HCT116 (cell line): ENCODE data around the gene LAMA1. TPM values are rescaled to one million over a fixed set of nuclear protein-coding genes. Genes with fewer than 3 reads are reported as not detected.

Experiments
- ATAC-seq: fragments of 200-7000 bp; cut with Tn5 transposase; 2 replicates; pipeline ENCODE4 v1.9.1; 2020; ENCODE audit warnings: mild to moderate bottlenecking, moderate library complexity
- BruUV-seq: library from RNA; stranded (reverse); fragments of 400-500 nt; replicated peaks from 2 replicates; lab custom pipeline; 2021; lab: Mats Ljungman, UMichigan
- CTCF ChIA-PET: fragments of 300-600 bp; sonication (Branson Sonifier 250); formaldehyde crosslinking; loops from one replicate; lab custom pipeline; 2021; ENCODE audit warnings: antibody characterized with exemption; lab: Charles Lee
- POLR2A ChIA-PET: fragments of 300-600, 350-600 bp; sonication (Branson Sonifier 250); formaldehyde crosslinking; loops from one replicate; lab custom pipeline; 2021; ENCODE audit warnings: antibody characterized with exemption; lab: Charles Lee
- RAD21 ChIA-PET, 2 experiments: fragments of 300-600 bp; sonication (Branson Sonifier 250); formaldehyde crosslinking; loops; one replicate each; lab custom pipeline; 2023; ENCODE audit warnings: low total read pairs in 2 of 2; ENCODE audit not compliant: uncharacterized antibody in 2 of 2, unreplicated experiment in 2 of 2, low non-redundant PET in 1 of 2; lab: Charles Lee
- DNase-seq: peaks from one replicate; pipeline ENCODE4 v3.0.0-alpha.2; 2010; ENCODE audit warnings: low read depth, low spot score
- H2AFZ ChIP-seq: fragments of 200-600 bp; shearing (Covaris generic), sonication (generic); 2 replicates; pipeline ENCODE4 v1.6.1; 2017; ENCODE audit warnings: low read depth, mixed run types, mixed read lengths, antibody characterized with exemption, low read length; ENCODE audit not compliant: poor library complexity, severe bottlenecking
- H3K27ac ChIP-seq: 2 replicates; pipeline ENCODE4 v1.5.1; 2012; ENCODE audit warnings: low read depth, low read length
- H3K27me3 ChIP-seq: fragments of 200-600 bp; sonication (generic); 2 replicates; pipeline ENCODE4 v1.6.1; 2016; ENCODE audit warnings: mixed run types, low read length, mixed read lengths; ENCODE audit not compliant: insufficient read depth
- H3K36me3 ChIP-seq, 2 experiments: fragments of 200-500 bp in 1 of 2; fragments of 200-600 bp in 1 of 2; sonication (Bioruptor generic) in 1 of 2; sonication (generic) in 1 of 2; 2 replicates each; pipeline versions ENCODE4 v1.5.1 to v1.6.1; 2014 to 2016; ENCODE audit warnings: low read length in 2 of 2, inconsistent platforms in 1 of 2, mixed read lengths in 1 of 2, mixed run types in 1 of 2; ENCODE audit not compliant: insufficient read depth in 2 of 2, control insufficient read depth in 1 of 2
- H3K4me1 ChIP-seq, 2 experiments: fragments of 200-600 bp in 1 of 2; sonication (generic) in 1 of 2; 2 replicates each; pipeline versions ENCODE4 v1.5.1 to v1.6.1; 2012 to 2017; ENCODE audit warnings: low read length in 2 of 2, inconsistent platforms in 1 of 2, mild to moderate bottlenecking in 1 of 2, mixed read lengths in 1 of 2, mixed run types in 1 of 2, moderate library complexity in 1 of 2; ENCODE audit not compliant: insufficient read depth in 2 of 2, control insufficient read depth in 1 of 2
- H3K4me2 ChIP-seq: fragments of 200-600 bp; sonication (generic); 2 replicates; pipeline ENCODE4 v1.6.1; 2017; ENCODE audit warnings: mixed run types, low read length, mixed read lengths
- H3K4me3 ChIP-seq, 2 experiments: fragments of 200-600 bp in 1 of 2; sonication (generic) in 1 of 2; replicated peaks in 1 of 2; 2 replicates each; pipeline ENCODE4 v1.5.1; 2011 to 2016; ENCODE audit warnings: low read length in 2 of 2, control low read depth in 1 of 2, low read depth in 1 of 2, mild to moderate bottlenecking in 1 of 2, mixed read lengths in 1 of 2, mixed run types in 1 of 2
- H3K79me2 ChIP-seq: fragments of 200-600 bp; sonication (generic); 2 replicates; pipeline ENCODE4 v1.6.1; 2017; ENCODE audit warnings: mild to moderate bottlenecking, mixed run types, low read length, moderate library complexity, mixed read lengths; ENCODE audit not compliant: insufficient read depth
- H3K9ac ChIP-seq: fragments of 200-600 bp; sonication (generic); 2 replicates; pipeline ENCODE4 v1.6.1; 2016; ENCODE audit warnings: low read length, mixed read lengths
- H3K9me2 ChIP-seq: fragments of 200-600 bp; sonication (generic), shearing (Covaris generic); 2 replicates; pipeline ENCODE4 v1.6.1; 2017; ENCODE audit warnings: mixed run types, mild to moderate bottlenecking, moderate library complexity; ENCODE audit not compliant: insufficient read depth
- H3K9me3 ChIP-seq, 2 experiments: fragments of 200-500 bp in 1 of 2; fragments of 200-600 bp in 1 of 2; sonication (Bioruptor generic) in 1 of 2; sonication (generic) in 1 of 2; 2 replicates each; pipeline ENCODE4 v1.6.1; 2014 to 2017; ENCODE audit warnings: low read length in 2 of 2, mixed read lengths in 2 of 2, inconsistent platforms in 1 of 2, low read depth in 1 of 2, mild to moderate bottlenecking in 1 of 2, mixed run types in 1 of 2, moderate library complexity in 1 of 2; ENCODE audit not compliant: control insufficient read depth in 1 of 2, insufficient read depth in 1 of 2
- H4K20me1 ChIP-seq: fragments of 200-600 bp; sonication (generic), shearing (Covaris generic); 2 replicates; pipeline ENCODE4 v1.6.1; 2017; ENCODE audit warnings: mixed run types, mild to moderate bottlenecking, moderate library complexity; ENCODE audit not compliant: insufficient read depth
- CEBPB ChIP-seq: IDR thresholded peaks from 2 replicates; pipeline ENCODE4 v1.6.1; 2012; ENCODE audit warnings: low read depth
- ELF1 ChIP-seq: IDR thresholded peaks from 2 replicates; pipeline ENCODE4 v1.6.1; 2012; ENCODE audit warnings: low read depth, borderline replicate concordance
- EZH2 ChIP-seq: fragments of 200-600 bp; sonication (generic); IDR thresholded peaks from 2 replicates; pipeline ENCODE4 v1.6.1; 2017; ENCODE audit warnings: antibody characterized with exemption, mixed run types
- EZH2phosphoT487 ChIP-seq: fragments of 200-600 bp; IDR thresholded peaks from 2 replicates; pipeline ENCODE4 v1.6.1; 2018; ENCODE audit warnings: antibody characterized with exemption, borderline replicate concordance
- FOSL1 ChIP-seq: IDR thresholded peaks from 2 replicates; pipeline ENCODE4 v1.6.1; 2012; ENCODE audit warnings: low read depth
- JUND ChIP-seq: IDR thresholded peaks from 2 replicates; pipeline ENCODE4 v1.6.1; 2012
- POLR2A ChIP-seq: IDR thresholded peaks from 2 replicates; pipeline ENCODE4 v1.7.0; 2011; ENCODE audit warnings: borderline replicate concordance; ENCODE audit not compliant: insufficient read depth, insufficient read length; ENCODE audit errors: extremely low read depth
- SIN3A ChIP-seq: IDR thresholded peaks from 2 replicates; pipeline ENCODE4 v1.6.1; 2012; ENCODE audit warnings: low read depth
- YY1 ChIP-seq: IDR thresholded peaks from 2 replicates; pipeline ENCODE4 v1.6.1; 2011; ENCODE audit warnings: low read length, low read depth, moderate library complexity, mild to moderate bottlenecking; ENCODE audit not compliant: insufficient replicate concordance; ENCODE audit errors: extremely low read depth
- ZNF274 ChIP-seq: fragments of 200-500 bp; sonication (Bioruptor generic); IDR thresholded peaks from 2 replicates; pipeline ENCODE4 v1.6.1; 2014; ENCODE audit warnings: mild to moderate bottlenecking, low read depth, low read length, inconsistent platforms
- intact Hi-C: fragments of 100-400 bp; cut with micrococcal nuclease; formaldehyde crosslinking; loops from 2 replicates; pipeline ENCODE4 v1.10.0; 2022
- total RNA-seq: library from RNA; stranded (reverse); gene quantifications from one replicate; pipeline ENCODE4 v1.2.1, GENCODE V29; 2021; ENCODE audit not compliant: unreplicated experiment
- TF ChIP-seq, protein P1 (sequence below), 3 experiments: fragments of 200-600 bp in 1 of 3; sonication (generic) in 1 of 3; IDR thresholded peaks in 2 of 3; conservative IDR thresholded peaks in 1 of 3; 2 replicates each; pipeline ENCODE4 v1.5.1; 2012 to 2017; ENCODE audit warnings: low read depth in 2 of 3, low read length in 2 of 3, antibody characterized with exemption in 1 of 3, borderline replicate concordance in 1 of 3, control low read depth in 1 of 3, mild to moderate bottlenecking in 1 of 3, mixed read lengths in 1 of 3, mixed run types in 1 of 3, moderate library complexity in 1 of 3; ENCODE audit not compliant: insufficient read depth in 1 of 3

The LAMA1 gene
- total RNA-seq, 1 experiment from 2014 or later = 0.05 TPM

DNA sequence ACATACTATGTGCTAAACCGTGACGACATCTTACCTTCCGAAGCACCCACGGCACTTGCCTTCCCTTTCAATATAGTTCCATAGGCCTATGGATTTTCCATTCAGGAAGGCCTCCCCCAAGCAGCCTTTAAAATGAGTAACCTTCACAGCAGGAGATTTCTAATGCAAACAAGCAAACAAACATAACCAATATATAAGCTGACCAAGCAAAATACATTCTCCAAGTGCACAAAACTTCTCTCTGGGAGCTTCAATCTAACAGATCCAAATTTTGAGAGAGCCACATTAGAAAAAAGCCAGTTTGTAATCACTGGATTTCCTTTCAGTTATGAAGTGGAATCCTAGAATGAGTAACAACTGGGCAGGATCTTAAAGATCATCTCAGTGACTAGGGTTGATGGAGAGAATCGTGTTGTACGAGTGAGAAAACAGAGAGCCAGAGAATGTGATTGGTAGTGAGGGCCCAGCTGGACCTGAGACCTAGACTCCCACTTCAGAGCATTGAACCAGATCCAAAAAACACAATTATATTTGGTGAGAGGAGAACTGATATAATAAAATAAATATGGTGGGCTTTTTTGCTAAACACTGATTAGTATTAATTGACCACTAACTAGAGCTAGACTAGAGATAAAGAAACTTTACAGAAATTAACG lies 145.6 kb downstream of the LAMA1 start:
- intact Hi-C loops = no loop called here
- Histone ChIP-seq H3K36me3 (no peaks in the 10 kb centered on the region), H3K4me2 (no peak overlapping the region), H3K4me1 (no peaks in the 10 kb centered on the region), H3K27me3 (no peaks in the 10 kb centered on the region), H2AFZ (no peak overlapping the region), H3K9ac (no peak overlapping the region), H3K4me3 (no peak overlapping the region), H4K20me1 (no peaks in the 10 kb centered on the region), H3K79me2 (no peaks in the 10 kb centered on the region), H3K9me3 (peaks cover 0 to 18% of the 10 kb centered on the region in 2 experiments; a peak in 2 of 4 replicates), H3K9me2 (no peaks in the 10 kb centered on the region), H3K27ac (no peak overlapping the region)
- DNase-seq = no peak
- TF ChIP-seq EZH2 (no peak), ZNF274 (no peak)
- ATAC-seq = no peak
- ChIA-PET RAD21 (no interaction called here), CTCF (no interaction called here), POLR2A (no interaction called here)
- BruUV-seq = no TSS peak

DNA sequence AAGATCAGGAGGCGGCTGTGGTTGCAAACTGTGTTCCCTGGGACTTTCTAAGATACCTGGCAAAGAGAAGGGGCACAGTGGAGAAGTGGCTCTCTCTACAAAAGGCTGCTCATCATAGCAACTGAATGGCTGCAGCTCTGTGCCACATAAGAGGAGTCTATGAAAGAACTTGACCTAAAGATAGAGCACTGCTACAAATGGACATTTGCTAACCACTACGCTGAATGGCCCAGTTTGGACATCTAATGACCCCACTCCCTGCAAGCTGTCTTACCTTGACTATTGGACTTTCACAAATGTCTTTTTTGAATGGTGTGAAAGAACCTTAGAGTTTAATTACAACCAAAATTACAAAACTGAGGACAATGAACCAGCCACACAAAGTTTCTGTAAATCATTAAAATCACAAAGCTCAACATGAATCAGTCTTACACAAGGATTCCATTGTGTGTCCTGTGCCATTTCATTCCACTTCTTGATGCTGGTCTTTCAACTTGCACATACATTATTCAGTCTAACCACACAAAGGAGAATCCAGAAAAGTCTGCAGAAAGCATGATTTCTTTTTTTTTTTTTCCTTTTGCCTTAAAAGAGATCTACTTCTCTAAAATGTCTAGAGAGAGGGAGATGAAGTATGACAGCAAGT lies 154.0 kb downstream of the LAMA1 start:
- intact Hi-C loops = no loop called here
- TF ChIP-seq, protein P1, sequence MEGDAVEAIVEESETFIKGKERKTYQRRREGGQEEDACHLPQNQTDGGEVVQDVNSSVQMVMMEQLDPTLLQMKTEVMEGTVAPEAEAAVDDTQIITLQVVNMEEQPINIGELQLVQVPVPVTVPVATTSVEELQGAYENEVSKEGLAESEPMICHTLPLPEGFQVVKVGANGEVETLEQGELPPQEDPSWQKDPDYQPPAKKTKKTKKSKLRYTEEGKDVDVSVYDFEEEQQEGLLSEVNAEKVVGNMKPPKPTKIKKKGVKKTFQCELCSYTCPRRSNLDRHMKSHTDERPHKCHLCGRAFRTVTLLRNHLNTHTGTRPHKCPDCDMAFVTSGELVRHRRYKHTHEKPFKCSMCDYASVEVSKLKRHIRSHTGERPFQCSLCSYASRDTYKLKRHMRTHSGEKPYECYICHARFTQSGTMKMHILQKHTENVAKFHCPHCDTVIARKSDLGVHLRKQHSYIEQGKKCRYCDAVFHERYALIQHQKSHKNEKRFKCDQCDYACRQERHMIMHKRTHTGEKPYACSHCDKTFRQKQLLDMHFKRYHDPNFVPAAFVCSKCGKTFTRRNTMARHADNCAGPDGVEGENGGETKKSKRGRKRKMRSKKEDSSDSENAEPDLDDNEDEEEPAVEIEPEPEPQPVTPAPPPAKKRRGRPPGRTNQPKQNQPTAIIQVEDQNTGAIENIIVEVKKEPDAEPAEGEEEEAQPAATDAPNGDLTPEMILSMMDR (IDR thresholded peaks at IDR 0.05 in 2 of 3, conservative IDR thresholded peaks at IDR 0.05 in 1 of 3; ENCODE audit: borderline replicate concordance in 1 of 3, insufficient read depth in 1 of 3, low read depth in 2 of 3, low read length in 2 of 3) = no peak
- TF ChIP-seq POLR2A (no peak), JUND (no peak), SIN3A (no peak), EZH2phosphoT487 (no peak), YY1 (no peak), ELF1 (no peak), CEBPB (no peak), FOSL1 (no peak)
- peaks cover 0 to 32% of the 10 kb centered on the region in 2 experiments; a peak in 1 of 4 replicates for H3K9me3 ChIP-seq
- no peaks in the 10 kb centered on the region for H4K20me1 ChIP-seq
- H3K4me3 ChIP-seq = no peak overlapping the region
- CTCF ChIA-PET = no interaction called here
- ATAC-seq (no peak), DNase-seq (no peak)
- H3K4me1 ChIP-seq = no peaks in the 10 kb centered on the region
- no peak overlapping the region for H3K4me2 ChIP-seq
- POLR2A ChIA-PET = no interaction called here
- H3K9ac ChIP-seq = no peak overlapping the region
- H3K27me3 ChIP-seq = no peaks in the 10 kb centered on the region
- no peak overlapping the region for H2AFZ ChIP-seq
- RAD21 ChIA-PET = no interaction called here
- no peaks in the 10 kb centered on the region for H3K9me2 ChIP-seq
- BruUV-seq = no TSS peak
- no peaks in the 10 kb centered on the region for H3K36me3 ChIP-seq
- H3K27ac ChIP-seq = no peak overlapping the region
- no peaks in the 10 kb centered on the region for H3K79me2 ChIP-seq
